GM19035 (cell line): ENCODE data around the gene CDH24.

Experiments
- ATAC-seq: cut with Tn5 transposase; IDR thresholded peaks from one replicate; pipeline ENCODE4 v1.9.1; 2021; ENCODE audit not compliant: unreplicated experiment

Gene CDH24

DNA sequence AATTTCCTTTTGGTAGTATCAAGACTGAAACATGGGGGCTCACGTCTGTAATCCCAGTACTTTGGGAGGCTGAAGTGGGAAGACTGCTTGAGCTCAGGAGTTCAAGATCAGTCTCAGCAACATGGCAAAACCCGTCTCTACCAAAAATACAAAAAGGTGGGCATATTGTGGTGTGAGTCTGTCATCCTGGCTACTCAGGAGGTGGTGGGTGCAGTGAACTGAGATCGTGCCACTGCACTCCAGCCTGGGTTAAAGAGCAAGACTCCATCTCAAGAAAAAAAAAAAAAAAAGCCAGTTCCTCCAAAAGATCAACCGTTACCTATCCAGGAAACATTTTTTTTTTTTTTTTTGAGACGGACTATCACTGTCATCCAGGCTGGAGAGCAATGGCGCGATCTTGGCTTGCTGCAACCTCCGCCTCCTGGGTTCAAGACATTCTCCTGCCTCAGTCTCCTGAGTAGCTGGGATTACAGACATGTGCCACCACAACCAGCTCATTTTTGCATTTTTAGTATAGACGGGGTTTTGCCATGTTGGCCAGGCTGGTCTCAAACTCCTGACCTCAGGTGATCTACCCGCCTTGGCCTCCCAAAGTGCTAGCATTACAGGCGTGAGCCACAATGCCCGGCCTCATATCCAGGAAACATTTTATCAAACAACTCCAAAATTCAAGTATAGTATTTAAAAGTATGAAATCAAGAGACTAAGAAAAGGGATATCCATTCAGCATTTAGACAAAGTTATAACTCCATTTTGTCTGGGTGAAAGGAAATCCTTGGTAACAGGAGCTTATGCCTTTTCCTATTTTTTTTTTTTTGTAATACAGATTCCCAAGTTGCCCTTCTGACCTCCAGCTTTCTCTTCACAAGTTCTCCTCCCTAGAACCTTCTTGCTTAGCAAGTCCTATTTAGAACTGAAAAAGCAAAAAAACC is 34.2 kb upstream of the CDH24 start:
- ATAC-seq: no peak

DNA sequence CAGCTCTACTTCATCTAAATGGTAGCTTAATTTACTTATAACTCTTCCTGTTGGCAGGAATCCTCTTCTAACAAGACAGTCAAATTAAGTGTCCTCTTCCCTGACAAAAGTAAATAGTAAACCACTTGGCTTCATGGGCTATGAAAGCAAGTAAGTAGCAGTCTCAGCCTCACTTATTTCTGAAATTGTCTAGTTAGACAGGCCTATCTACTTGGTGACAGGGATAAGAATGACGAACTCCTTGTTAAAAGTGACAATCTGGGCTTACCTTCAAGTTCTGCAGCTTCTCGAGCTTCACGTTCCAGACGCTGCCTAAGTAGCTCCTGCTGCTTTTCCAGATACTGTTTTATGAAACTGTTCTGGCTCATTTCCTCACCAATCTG is 32.9 kb upstream of the CDH24 start:
- ATAC-seq: no peak

DNA sequence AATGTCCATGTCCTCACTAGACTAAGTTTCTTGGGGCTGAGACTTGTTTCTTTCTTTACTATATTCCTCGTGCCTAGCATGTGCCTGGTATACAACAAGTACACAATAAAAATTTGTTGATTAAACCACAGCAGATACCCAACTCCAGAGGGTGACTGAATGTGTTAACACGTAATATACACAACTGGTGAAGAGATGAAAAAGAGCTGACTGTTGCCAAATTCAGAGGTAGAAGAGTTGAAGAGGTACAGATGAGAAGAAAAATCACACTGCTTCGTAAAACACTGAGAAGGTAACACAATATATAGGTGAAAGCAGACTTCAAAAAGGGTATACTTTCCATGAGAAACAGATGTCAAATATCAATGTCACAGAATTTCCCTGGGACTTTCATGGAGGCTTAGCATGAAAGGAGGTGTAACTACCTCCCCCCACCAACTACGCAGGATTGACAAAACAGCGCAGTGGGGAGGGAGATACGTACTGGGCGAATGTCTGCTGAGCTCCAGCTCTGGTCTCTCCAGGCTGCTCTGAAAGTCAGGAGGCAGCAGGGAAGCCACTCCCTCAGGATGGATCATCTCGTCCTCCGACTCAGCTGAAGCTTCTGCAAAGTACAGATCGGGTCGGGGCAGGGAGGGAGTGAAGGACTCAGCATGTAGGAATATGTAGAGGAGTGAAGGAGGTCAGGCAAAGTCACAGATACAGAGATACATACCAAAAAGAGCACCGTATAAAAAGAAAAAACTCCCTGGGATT is 32.4 kb upstream of the CDH24 start:
- no peak for ATAC-seq

DNA sequence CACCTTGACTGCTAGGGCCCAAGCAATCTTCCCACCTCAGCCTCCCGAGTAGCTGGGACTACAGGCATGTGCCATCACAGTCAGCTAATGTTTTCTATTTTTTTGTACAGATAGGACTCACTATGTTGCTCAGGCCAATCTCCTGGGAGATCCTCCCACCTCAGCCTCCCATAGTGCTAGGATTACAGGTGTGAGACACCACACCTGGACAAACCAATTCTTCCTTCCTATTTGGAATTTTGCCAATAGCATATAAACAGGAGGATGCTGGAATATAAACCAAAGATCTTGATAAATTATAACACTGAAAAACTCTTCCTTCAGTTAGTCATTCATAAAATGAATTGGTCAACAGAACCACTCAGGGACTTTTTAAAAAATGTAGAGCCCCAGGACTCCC is 29.2 kb upstream of the CDH24 start:
- ATAC-seq: no peak

DNA sequence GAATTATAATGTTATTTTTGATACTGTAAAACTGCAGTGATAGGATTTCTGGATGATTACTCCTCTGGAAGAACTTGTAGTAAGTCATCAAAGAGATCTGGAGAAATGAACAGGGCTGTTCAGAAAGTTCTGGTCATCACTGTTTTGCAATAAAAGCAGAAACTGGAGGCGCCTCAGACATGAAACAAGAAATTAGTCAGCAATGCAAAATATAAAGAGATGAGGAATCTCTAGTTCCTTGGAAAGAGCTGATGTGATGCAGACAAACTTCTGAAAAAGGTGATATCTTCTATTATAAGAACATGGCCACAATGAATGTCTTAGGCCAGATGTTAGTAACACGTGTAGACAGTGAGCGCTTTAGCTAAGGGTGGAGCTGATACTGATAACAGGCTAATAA is 28.1 kb upstream of the CDH24 start:
- ATAC-seq: no peak

DNA sequence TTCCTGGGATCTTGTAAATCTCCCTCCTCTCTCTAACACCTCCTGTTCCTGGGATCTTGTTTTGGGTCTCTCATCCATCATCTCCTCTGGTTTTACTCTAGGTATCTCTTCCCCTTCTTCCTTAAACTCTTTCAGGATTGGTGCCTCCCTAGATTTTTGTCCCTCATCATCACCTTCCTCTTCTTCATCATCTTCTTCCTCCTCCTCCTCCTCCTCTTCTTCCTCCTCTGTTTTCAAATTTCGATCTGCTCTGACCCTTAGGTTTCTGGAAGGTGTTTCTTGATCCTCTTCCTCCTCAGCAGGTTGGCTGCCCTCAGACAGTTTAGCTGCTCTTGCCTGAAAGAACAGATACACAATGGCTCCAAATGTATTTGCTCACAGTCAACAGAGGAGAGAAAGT is 23.2 kb upstream of the CDH24 start:
- no peak for ATAC-seq

DNA sequence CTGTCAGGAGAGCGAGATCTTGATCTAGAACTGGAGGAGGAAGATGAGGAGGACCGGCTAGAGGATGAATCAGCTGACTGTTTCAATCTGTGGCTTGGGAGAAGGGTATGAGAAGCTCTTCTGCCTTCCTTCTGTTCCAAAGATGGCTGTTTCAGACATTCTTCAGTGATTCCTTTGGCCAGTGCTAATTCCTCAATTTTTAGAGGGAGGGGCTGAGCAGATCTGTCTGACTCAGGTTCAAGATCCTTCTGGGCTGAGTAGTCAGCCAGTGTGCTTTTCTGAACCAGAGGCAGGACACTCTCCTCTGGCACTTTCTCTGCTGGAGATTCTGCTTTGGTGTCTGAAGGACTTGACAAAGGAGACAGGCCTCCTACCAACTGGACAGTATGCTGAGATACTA is 22.4 kb upstream of the CDH24 start:
- no peak for ATAC-seq

DNA sequence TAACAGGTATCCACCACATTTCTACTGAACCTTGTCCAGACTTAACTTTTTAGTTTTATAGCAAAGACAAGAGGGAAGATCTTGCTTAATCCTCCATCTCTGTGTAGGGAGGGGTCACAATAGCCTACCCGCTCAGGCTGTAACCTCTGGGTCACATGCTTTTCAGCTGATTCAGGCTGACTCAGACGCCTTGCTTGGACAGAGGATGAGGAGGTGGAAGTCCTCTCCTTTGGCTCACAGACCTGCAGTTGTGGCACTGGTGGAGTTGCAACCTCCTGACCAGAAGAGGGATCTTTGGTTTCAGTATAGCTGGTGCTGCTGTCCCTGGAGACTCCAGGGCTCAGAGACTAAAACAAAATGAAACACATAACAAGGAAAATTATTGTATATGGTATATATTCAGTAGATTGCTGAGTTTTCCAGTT is 21.4 kb upstream of the CDH24 start:
- ATAC-seq: no peak

DNA sequence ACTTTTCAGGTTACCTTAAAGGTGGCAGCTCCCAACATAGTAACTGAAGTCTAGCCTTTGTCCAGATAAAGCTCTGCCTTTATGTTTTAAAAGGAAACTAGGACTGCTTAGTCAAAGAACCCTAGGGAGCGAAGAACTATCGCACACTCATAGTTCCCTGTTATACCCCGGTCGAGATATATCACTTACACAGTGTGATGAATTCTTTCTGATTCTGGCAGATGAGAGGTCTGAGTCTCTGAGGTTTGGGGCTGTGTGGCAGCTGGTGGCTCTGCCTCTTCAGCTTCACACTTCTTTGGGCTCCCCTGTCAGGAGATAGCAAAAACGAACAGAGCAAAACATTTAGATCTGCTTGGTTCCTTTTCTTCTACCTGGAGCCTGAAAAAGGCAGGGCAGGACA is 20.6 kb upstream of the CDH24 start:
- ATAC-seq: no peak

DNA sequence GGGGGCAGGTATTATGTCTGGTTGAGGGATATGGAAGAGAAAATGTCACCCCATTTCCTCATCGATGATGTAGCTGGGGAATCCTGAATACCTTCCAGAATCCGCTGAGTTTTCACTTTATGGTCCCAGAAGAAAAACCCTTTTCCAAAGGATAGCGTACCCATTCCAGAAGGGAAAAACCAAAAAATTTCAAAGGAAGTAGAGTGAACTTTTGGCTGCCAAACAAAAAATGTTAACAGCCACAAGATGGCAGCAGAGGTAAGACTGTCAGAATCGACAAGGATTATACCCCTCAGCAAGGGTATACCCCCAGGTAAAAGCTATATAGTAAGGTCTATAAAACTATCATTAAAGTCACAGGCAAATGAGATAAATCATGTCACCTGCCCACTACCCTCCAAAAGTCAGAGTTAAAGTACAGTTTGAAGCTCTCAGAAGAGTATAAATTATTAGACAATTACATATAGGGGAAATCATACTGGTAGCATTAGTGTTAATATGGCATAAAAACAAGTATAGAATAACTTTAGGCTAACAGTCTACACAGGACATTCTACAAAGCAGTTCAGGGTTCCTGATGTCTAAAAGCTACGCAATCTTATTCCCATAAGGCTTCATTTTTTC is 19.6 kb upstream of the CDH24 start:
- ATAC-seq: no peak

DNA sequence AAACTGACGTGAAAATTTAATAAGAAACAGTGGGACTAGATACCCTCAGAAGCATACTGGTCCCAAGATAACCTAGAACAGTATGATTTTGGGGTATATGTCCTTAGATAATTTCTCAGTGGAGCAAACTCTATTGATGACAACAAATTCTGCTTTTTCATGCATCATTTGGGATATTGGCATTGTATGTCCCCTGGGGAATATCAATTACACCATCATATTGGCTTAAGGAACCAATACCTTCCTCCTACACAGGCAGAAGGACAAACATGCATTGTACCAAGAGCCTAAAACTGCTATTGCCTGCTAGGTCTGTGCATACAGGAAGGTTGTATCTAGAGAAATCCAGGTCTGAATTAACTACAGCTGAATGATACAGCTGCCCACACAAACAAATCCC is 17.6 kb upstream of the CDH24 start:
- no peak for ATAC-seq

DNA sequence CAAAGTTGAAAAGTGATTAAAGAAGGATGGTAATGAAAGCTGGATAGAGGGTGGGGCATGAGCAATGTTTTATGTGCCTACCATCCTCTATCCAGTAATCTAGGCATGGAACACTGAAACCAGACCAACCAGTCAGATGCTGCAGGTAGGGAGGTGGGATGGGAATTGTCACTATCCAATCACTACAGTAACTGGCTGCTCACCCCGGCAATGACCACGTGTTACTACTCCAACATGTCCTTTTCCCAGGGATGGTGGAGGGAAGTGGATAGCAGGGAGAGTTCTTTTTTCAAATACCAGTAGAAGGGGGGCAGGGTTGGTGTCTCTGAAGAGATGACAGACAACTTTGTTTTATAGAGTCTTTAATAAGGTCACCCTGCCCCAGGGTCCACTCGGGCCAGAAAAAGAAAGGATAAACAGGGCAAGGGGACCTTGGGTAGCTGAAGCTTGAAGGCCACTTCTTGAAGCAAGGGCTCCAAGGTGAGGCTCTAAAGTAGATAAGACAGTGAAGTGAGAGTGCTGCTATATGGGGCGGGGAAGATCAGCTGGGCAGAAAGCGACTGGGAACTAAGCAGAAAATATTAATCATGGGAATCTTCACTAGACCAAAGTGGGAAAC is 14.7 kb upstream of the CDH24 start:
- ATAC-seq: no peak

DNA sequence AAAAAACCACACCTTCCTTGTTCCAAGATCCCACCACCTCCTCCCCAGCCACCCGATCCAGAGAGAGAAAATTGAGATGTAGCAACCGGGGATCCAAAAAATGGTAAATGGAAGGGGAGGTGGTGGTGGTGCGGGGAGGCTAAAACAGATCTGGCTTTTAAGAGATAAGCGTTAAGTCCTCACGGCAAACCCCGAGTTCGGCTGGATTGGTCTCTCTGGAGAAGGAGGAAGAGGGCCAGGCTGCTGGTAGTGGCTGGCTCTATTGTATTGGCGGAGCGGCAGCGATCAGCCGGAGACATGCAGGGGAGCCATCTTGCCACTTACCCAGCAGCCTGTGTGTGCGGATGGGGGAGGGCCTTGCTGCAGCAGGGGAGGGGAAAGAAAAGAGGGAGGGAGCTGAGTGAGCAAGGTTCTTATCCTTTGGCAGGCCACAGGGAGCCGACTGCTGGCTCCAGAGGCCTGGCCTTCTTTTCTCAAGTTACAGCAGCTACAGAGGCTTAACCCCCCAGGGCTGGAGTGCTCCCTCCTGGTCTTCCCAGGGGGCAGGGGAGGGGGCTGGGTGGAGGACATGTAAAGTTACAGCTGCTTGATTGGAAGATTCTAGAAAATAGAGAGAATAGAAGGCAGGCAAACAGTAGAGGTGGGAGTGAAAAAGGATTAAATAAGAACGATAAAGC is 14.1 kb upstream of the CDH24 start:
- ATAC-seq: peak; percentile 88

DNA sequence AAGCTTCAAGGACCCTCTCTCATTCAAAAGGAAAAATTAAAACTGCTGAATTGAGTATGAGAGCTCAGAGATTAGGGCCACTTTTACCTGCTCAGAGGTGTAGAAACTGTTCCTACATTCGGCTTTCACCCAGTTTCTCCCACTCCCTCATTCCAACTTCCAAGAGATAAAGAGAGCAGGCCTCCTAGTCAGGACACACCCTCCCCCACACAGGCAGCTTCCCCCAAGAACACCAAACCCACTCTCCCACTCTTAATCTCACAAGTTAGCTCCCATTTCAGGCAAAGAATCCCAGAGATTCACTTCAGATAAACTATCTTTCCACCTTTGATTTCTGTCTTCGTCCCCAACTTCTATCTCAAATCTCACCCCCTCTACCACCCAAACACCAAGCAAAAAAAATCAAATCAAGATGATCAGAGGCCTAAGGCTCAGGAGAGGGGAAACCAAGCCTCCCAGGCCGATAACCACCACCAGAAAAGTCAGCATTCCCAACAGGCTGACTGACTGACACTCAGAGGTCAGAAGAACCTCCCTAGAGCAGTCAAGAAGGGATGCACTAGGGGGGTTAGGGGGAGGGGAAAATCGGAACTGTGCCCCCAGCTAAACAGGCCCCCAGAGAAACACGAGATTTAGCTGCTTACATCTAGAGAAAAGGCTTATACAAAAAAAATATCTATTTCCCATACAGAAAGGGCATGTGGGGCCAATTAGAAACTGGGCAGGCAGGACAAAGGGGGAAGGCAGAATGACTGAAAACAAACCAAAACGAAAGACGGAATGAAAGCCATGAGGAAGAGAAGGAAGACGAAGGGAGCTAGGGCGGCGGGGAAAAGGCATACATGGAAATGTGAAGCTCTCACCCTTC is 13.2 kb upstream of the CDH24 start:
- ATAC-seq: no peak

DNA sequence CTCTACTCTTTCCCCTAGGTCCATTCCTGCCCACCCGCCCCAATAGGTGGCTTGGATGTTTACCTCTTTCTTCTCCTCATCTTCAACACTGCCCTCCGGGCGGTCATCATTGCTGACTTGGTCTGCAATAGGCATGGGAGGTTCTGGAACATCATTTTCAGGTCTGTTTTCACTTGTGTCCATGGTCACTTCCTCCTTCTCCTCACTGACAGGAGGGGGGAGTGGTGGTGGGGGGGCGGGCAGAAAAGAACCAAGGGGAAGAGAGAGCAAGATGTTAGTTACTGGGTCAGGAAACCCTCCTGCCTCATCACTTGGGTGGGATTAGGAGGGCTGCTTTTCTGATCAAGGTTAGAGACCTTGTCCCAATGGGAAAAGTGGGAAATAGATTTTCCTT is 12.1 kb upstream of the CDH24 start:
- ATAC-seq: no peak

DNA sequence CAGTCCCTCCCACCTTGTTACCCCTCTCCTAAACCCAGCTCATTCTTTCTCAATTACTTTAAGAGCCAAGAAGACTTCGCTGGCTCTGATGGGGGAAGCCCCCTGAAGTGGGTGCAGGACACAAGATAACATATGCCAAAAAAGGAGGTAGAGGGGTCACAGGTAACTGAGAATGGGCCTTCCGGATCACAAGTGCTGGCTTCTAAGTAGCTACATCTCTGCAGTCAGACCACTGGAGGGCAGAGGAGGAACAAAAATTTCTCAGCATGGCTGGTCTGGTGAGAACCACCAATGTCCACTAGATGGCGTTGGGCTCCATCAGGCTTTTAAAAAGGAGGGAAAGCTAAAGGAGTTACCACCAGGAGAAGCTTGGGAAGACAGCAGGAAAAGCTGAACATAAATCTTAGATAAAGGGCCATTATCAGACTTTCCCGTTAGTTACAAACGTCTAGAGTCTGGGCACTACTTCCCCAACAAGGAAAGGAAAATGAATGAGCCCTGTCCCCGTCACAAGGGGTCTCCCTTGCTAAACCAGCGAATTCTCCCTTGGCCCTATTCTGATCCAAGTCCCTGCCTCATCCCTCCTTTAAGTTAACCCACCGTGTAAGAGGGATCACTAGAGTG is 11.6 kb upstream of the CDH24 start:
- ATAC-seq: peak; percentile 61

DNA sequence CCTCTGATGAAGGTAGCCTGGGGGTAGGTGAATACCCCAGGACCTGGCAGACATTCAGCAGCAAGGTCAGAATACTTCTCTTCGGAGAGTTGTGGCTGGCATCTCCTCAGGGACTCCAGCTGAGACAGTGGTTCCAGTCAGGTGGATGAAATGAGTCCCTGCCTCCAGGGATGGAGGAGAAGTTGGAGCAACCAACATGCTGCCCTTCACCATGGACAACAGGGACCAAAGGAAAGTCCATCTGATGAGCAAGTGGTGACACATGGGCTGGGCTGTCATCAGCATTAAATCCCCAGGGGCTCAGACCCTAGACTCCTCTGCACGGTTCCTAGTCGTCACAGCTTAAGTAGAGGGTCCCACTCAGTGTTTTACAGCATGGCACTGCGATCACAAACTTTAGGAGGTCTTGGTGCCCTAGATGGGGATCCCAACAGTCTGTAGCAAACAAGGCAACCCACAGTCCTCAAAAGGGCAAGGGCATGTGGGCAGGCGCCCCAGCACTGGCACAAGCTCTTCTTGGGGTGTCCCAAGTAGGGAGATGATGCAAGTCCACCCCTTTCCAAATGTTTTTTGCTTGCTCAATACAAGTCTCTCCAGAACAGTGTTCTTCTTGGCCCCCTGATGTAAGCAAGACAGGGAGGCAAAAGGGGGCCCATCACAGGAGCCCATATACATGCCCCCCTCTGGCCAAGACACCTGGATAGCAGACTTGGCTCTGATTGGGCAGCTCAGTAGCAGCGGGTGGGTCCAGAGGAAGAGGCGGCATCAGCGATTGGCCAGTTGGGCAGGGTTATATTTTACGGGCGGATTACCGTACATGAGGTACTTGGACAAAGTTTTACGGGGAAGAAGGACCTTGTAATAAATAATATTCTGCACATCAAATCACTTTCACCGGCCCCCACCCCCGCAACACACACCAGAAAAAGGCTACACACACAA is 10.8 kb upstream of the CDH24 start:
- no peak for ATAC-seq
